Measurements from ENCODE around the gene KCNJ6.

DNA sequence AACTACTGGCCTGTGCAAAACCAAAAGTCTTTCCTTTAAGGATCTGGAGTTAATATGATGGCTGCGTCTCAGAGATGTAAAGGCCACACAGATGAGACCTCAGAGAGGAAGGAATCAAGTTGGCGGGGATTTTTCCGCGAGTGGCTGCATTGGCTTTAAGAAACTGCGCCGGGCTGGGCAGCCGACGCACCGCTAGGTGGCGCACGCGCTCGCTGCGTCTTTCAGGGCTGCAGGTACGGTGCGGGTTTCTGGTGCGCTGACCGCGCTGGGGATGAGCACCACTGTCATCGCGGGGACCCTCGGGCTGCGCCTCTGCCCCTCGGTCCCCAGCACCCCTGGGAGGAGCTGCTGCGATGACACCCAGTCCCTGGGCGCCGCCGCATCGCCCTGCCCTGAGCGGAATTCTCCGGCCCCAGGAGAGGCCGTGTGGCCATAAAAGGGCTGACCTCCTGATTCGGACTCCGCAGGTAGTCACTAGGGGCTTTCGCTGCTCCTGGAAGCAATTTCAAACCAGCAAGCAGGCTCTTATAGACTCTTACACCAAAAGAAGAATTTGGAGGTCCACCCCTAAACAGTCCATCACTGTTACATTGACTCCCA is 241.0 kb downstream of the KCNJ6 start:
- TF ChIP-seq, protein P1, sequence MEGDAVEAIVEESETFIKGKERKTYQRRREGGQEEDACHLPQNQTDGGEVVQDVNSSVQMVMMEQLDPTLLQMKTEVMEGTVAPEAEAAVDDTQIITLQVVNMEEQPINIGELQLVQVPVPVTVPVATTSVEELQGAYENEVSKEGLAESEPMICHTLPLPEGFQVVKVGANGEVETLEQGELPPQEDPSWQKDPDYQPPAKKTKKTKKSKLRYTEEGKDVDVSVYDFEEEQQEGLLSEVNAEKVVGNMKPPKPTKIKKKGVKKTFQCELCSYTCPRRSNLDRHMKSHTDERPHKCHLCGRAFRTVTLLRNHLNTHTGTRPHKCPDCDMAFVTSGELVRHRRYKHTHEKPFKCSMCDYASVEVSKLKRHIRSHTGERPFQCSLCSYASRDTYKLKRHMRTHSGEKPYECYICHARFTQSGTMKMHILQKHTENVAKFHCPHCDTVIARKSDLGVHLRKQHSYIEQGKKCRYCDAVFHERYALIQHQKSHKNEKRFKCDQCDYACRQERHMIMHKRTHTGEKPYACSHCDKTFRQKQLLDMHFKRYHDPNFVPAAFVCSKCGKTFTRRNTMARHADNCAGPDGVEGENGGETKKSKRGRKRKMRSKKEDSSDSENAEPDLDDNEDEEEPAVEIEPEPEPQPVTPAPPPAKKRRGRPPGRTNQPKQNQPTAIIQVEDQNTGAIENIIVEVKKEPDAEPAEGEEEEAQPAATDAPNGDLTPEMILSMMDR (IDR thresholded peaks at IDR 0.05; ENCODE audit: insufficient read depth, low read length, poor library complexity, severe bottlenecking): peak; percentile 87
- TF ChIP-seq EZH2phosphoT487 (conservative IDR thresholded peaks at IDR 0.05; ENCODE audit: low read length): no peak

Data from SU-DHL-6 (cell line).